ENCODE results near the gene HPCA.

HPCA gene

DNA sequence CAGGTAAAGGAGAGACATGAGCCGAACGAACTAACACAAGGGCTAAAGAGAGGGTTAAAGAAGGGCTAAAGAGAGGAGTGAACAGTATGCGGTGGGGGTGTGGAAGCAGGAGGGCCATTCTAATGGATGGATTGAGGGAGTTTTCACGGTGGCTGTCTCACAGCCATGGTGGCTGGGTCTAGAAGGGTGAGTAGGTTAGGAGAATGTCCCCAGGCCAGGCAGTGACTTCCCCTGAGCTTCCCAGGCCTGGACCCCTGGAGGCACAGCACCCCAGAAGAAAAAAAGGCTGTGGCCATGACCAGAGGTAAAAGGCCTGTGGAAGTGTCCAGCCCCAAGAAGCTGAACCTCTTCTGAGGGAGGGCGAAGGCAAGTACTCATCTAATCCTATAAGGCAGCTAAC, 19.1 kb upstream of the HPCA start:
- TF ChIP-seq, protein P1, sequence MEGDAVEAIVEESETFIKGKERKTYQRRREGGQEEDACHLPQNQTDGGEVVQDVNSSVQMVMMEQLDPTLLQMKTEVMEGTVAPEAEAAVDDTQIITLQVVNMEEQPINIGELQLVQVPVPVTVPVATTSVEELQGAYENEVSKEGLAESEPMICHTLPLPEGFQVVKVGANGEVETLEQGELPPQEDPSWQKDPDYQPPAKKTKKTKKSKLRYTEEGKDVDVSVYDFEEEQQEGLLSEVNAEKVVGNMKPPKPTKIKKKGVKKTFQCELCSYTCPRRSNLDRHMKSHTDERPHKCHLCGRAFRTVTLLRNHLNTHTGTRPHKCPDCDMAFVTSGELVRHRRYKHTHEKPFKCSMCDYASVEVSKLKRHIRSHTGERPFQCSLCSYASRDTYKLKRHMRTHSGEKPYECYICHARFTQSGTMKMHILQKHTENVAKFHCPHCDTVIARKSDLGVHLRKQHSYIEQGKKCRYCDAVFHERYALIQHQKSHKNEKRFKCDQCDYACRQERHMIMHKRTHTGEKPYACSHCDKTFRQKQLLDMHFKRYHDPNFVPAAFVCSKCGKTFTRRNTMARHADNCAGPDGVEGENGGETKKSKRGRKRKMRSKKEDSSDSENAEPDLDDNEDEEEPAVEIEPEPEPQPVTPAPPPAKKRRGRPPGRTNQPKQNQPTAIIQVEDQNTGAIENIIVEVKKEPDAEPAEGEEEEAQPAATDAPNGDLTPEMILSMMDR (IDR thresholded peaks at IDR 0.05; ENCODE audit: low read depth, low read length) = no peak
- no peak for DNase-seq (ENCODE audit: extremely low read depth, low read depth)

DNA sequence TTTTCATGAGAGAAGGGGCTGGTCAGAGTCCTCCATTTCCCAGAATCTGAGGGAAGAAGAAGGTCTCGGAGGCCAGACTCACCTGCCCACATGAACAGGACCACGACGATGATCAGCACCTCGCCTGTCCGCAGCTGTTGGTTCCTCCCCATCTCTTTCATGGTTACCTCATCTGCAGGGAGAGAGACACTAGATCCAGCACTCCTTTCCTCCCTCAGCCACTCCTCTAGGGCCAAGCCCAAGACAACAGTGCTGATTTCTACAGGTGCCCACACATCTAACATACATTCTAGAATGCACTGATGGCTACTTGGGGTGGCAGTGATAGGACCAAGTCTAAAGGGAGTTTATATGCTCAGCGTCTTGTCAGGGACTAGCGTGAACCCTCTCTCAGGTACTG, 18.6 kb upstream of the HPCA start:
- TF ChIP-seq, protein P1 (IDR thresholded peaks at IDR 0.05; ENCODE audit: low read depth, low read length) = no peak
- DNase-seq (ENCODE audit: extremely low read depth, low read depth) = no peak

DNA sequence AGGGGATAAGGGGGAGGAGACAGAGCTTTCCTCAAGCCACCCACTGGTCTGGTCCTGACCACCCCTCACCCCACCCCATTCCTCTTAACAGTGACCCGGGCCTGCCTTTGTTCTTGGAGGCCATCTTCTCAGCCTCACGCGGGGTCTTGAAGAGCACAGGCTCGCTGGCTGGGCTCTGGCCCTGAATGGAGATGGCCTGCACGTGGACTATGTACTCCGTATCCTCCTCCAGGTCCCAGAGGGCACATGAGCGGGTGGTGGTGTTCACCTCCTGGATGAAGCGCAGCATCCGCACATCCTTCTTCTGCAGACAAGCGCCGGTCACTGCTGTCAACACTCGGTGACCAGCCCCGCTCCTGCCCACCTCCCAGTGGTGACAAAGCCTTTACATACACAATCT, 18.2 kb upstream of the HPCA start:
- TF ChIP-seq, protein P1 (IDR thresholded peaks at IDR 0.05; ENCODE audit: low read depth, low read length) = no peak
- DNase-seq (ENCODE audit: extremely low read depth, low read depth) = no peak

DNA sequence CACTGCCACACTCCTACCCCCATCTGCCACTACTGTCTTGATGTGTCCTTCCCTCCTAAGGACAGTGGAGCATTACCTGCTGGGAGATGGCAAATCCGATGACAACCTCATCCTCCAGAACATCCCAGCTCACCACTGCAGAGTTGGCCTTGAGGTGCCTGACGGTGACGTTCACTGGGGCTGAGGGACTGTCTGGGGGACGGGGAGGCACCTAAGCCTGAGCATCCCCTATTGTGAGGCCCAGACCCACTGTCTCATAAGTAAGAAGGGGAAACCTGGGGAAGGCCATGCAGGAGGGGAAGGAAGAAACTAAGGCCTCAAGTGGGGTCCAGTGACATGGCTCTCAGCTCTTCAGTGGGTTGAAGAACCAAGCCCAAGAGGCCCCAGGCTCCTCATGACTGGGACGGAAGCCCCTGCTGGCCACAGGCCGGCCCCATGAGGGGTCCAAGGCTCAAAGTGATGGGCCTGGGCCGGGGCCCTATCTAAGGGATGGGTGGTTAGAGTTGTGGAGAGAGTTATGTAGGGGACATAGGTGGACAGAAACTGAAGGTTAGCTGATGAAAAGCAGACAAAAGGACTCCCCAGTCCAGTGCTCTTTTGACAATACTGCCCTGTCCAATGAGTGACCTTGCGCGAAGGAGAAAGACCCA, 17.4 kb upstream of the HPCA start:
- TF ChIP-seq, protein P1 (IDR thresholded peaks at IDR 0.05; ENCODE audit: low read depth, low read length) = no peak
- DNase-seq (ENCODE audit: extremely low read depth, low read depth) = no peak

DNA sequence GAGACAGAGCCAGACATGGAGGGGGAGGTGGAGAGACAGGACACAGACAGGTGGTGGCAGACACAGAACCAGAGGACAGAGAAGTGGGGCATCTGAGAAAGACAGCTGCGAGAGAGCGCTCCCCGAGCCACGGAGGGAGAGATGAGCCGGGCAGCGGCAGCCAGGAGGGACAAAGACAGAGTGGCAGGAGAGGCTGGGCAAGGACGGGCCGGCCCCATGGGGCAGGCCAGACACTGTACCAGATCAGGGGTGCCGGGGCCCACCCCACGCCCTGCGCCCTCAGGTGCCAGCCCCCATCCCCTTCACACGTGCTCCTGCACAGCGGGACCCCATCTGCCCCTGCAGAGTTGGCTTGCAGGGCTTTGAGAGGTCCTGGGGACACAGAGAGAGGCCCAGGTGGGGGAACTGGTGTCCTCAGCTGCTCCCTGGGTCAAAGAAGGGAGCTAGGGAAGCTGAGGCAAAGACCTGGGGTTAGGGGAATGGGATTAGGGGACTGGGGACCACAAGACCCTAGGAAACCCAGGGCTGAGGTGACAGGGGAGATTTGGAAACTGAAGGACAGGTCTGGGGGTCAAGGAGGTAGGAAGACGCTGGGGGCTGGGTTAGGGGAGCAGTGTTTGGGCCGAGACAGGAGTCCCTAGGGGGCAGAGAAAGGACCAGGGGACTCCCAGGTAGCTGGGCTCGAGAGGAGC, 16.2 kb upstream of the HPCA start:
- DNase-seq (ENCODE audit: extremely low read depth, low read depth) = no peak
- TF ChIP-seq, protein P1 (IDR thresholded peaks at IDR 0.05; ENCODE audit: low read depth, low read length) = no peak

DNA sequence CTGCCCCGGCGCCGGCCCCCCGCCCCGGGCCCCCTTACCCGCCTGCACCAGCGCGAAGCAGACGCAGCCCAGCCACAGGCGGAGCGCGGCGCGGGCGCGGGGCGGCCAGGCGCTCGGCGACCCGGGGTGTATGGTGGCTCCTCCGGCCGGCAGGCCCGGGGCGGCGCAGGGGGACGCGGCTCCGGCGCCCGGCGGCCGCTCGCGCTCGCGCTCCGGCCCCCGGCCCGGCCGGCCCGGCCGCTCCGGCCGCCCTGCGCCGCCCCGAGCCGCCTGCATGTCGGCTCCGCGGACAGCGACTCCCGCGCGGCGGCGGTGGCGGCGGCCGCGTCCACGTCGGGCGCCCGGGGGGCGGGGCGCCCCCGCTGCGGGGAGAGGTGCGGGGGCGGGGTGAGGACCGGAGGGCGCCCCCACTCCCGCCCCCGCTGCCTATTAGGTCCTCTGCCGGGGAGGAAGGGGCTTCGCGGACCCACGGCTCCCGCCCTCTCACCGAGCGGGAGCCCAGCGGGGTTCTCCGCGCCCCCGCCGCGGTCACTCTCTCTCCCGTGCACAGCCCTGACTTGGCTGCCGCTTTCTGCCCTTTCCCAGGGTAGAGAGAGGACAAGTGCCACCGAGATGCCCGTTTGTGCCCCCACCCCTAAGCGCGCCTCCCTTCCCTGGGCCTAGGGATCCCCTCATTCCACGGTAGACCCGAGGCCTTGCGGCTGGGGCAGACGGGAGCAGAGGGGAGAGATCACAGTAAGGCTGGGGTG, 15.5 kb upstream of the HPCA start, which contains the start of gene FNDC5:
TSS of gene FNDC5 (minus strand) at position 298 of the 749 bp plus-strand sequence.
- no peak for DNase-seq (ENCODE audit: extremely low read depth, low read depth)
- TF ChIP-seq, protein P1 (IDR thresholded peaks at IDR 0.05; ENCODE audit: low read depth, low read length) = no peak
